ENCODE measurements around the gene XYLT1. TPM values are rescaled to one million over a fixed set of nuclear protein-coding genes. Genes with fewer than 3 reads are reported as not detected.

Gene XYLT1
- total RNA-seq, 3 donors from 2014 or later (not counting 1 experiment from before 2014, with no cell fraction given) = 40.9 to 55.5 (median 43.8) TPM

DNA sequence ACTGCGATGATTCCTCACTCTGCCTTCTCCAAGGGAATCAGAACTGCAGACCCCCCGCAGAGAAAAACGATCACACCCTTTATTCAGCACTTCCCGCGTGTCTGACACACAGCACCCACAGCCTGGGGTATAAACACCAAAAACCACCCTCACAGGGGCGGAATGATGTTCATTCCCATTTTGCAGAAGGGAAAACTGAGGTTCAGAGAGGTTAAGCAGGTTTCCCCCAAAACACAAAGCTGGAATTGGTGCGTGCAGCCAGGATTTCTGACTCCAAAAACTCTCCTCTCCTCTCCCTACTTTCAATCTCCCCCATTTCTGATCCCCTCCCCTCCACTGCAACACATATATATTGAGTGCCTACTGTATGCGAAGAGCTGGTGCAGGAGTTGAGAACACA lies 55.8 kb downstream of the XYLT1 start:
- no peaks in the 10 kb centered on the region for H3K9me3 ChIP-seq (ENCODE audit: control insufficient read depth, insufficient read depth, low read length)
- peaks cover 53 to 57% of the 10 kb centered on the region in 2 donors for H3K4me1 Mint-ChIP-seq
- H3K27me3 Mint-ChIP-seq (ENCODE audit: low read depth in 2 of 2) = no peaks in the 10 kb centered on the region
- DNase-seq (no peak), ATAC-seq (no peak)
- H3K27ac ChIP-seq (ENCODE audit: low read length) = peak overlapping the region; percentile 12
- no peaks in the 10 kb centered on the region for H3K27me3 ChIP-seq (ENCODE audit: control insufficient read depth, insufficient read depth, low read length)
- TF ChIP-seq, protein P1, sequence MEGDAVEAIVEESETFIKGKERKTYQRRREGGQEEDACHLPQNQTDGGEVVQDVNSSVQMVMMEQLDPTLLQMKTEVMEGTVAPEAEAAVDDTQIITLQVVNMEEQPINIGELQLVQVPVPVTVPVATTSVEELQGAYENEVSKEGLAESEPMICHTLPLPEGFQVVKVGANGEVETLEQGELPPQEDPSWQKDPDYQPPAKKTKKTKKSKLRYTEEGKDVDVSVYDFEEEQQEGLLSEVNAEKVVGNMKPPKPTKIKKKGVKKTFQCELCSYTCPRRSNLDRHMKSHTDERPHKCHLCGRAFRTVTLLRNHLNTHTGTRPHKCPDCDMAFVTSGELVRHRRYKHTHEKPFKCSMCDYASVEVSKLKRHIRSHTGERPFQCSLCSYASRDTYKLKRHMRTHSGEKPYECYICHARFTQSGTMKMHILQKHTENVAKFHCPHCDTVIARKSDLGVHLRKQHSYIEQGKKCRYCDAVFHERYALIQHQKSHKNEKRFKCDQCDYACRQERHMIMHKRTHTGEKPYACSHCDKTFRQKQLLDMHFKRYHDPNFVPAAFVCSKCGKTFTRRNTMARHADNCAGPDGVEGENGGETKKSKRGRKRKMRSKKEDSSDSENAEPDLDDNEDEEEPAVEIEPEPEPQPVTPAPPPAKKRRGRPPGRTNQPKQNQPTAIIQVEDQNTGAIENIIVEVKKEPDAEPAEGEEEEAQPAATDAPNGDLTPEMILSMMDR (IDR thresholded peaks at IDR 0.05) = no peak
- no peak overlapping the region for H3K4me3 ChIP-seq (ENCODE audit: low read length)
- H3K27ac Mint-ChIP-seq = peak overlapping the region; percentile 84 to 90
- H3K36me3 ChIP-seq (ENCODE audit: control insufficient read depth, insufficient read depth, low read length) = no peaks in the 10 kb centered on the region
- 62% methylated on average over 8 of the region's 8 CpGs for WGBS (ENCODE audit: insufficient coverage)
- peaks cover 45% of the 10 kb centered on the region for H3K4me1 ChIP-seq (ENCODE audit: control insufficient read depth, insufficient read depth, low read length)
- intact Hi-C loops (cut with micrococcal nuclease) = loop anchor here (5.0 to 10.0 kb wide), 5 partner anchors 37 to 200 kb away; no protein-coding TSS in a partner anchor
- H3K36me3 Mint-ChIP-seq = no peaks in the 10 kb centered on the region
- H3K9me3 Mint-ChIP-seq = no peaks in the 10 kb centered on the region
- peak overlapping the region; percentile 90 for H3K4me3 Mint-ChIP-seq

DNA sequence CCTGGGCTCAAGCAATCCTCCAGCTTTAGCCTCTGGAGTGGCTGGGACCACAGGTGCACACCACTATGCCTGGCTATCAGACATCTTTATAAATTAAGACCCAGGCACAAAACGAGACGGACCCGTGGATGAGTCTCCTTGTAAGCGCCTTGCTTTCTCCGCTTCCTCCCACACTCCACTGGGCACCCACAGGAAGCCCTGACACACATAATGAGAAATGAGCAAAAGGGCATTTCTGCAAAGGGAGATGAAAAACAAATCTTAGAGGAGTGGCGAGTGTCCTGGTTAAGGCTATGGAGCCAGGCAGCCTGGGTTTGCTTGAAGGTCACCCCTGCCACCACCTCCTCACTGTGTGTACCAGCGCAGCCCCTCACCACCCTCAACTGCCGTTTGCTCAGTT lies 56.3 kb downstream of the XYLT1 start:
- TF ChIP-seq, protein P1 (IDR thresholded peaks at IDR 0.05) = no peak
- Histone ChIP-seq H3K27me3 (ENCODE audit: control insufficient read depth, insufficient read depth, low read length) (no peaks in the 10 kb centered on the region), H3K4me3 (ENCODE audit: low read length) (no peak overlapping the region), H3K4me1 (ENCODE audit: control insufficient read depth, insufficient read depth, low read length) (peaks cover 45% of the 10 kb centered on the region), H3K27ac (ENCODE audit: low read length) (peak overlapping the region; percentile 12), H3K9me3 (ENCODE audit: control insufficient read depth, insufficient read depth, low read length) (no peaks in the 10 kb centered on the region), H3K36me3 (ENCODE audit: control insufficient read depth, insufficient read depth, low read length) (no peaks in the 10 kb centered on the region)
- ATAC-seq (peak in 2 of 3 donors; percentile 13 to 31), DNase-seq (no peak)
- Mint-ChIP-seq H3K27ac (peak overlapping the region; percentile 84 to 90), H3K9me3 (no peaks in the 10 kb centered on the region), H3K27me3 (ENCODE audit: low read depth in 2 of 2) (no peaks in the 10 kb centered on the region), H3K4me3 (peak overlapping the region; percentile 90), H3K4me1 (peaks cover 53 to 57% of the 10 kb centered on the region in 2 donors), H3K36me3 (no peaks in the 10 kb centered on the region)
- WGBS (ENCODE audit: insufficient coverage) = 20% methylated on average over 5 of the region's 8 CpGs
- intact Hi-C loops (cut with micrococcal nuclease) = loop anchor here (10.0 kb wide), 3 partner anchors 100 to 200 kb away; no protein-coding TSS in a partner anchor

DNA sequence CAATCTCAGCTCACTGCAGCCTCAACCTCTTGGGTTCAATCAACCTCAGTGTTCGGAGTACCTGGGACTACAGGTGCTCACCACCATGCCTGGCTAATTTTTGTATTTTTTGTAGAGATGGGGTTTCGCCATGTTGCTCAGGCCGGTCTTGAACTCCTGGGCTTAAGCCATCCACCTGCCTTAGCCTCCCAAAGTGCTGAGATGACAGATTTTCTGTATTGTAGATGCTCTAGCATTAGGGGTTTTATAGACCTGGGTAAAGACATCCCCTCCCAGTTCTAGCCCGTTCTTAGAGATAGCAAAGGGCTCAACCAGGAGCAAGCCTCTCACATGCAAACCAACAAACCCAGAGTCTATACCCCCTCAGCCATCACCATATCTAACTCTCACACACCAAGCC lies 57.3 kb downstream of the XYLT1 start:
- Mint-ChIP-seq H3K9me3 (no peaks in the 10 kb centered on the region), H3K4me1 (peaks cover 60 to 62% of the 10 kb centered on the region in 2 donors), H3K27me3 (ENCODE audit: low read depth in 2 of 2) (no peaks in the 10 kb centered on the region), H3K4me3 (no peak overlapping the region), H3K27ac (peak overlapping the region; percentile 84 to 90), H3K36me3 (no peaks in the 10 kb centered on the region)
- Histone ChIP-seq H3K36me3 (ENCODE audit: control insufficient read depth, insufficient read depth, low read length) (no peaks in the 10 kb centered on the region), H3K4me3 (ENCODE audit: low read length) (no peak overlapping the region), H3K4me1 (ENCODE audit: control insufficient read depth, insufficient read depth, low read length) (peaks cover 51% of the 10 kb centered on the region), H3K27me3 (ENCODE audit: control insufficient read depth, insufficient read depth, low read length) (no peaks in the 10 kb centered on the region), H3K27ac (ENCODE audit: low read length) (no peak overlapping the region), H3K9me3 (ENCODE audit: control insufficient read depth, insufficient read depth, low read length) (no peaks in the 10 kb centered on the region)
- DNase-seq (no peak), ATAC-seq (no peak)
- intact Hi-C loops (cut with micrococcal nuclease) = loop anchor here (10.0 kb wide), 3 partner anchors 101 to 199 kb away; no protein-coding TSS in a partner anchor
- WGBS (ENCODE audit: insufficient coverage) = 89% methylated on average over 3 of the region's 4 CpGs
- TF ChIP-seq, protein P1 (IDR thresholded peaks at IDR 0.05) = no peak

GRCh38 chr16:17412791-17413190 lies 58.0 kb downstream of the XYLT1 start:
- TF ChIP-seq, protein P1 (IDR thresholded peaks at IDR 0.05) = no peak
- H3K27ac Mint-ChIP-seq = no peak overlapping the region
- H3K9me3 Mint-ChIP-seq = no peaks in the 10 kb centered on the region
- H3K36me3 Mint-ChIP-seq = no peaks in the 10 kb centered on the region
- no peaks in the 10 kb centered on the region for H3K27me3 ChIP-seq (ENCODE audit: control insufficient read depth, insufficient read depth, low read length)
- H3K27ac ChIP-seq (ENCODE audit: low read length) = no peak overlapping the region
- peaks cover 59 to 60% of the 10 kb centered on the region in 2 donors for H3K4me1 Mint-ChIP-seq
- DNase-seq (no peak), ATAC-seq (no peak)
- intact Hi-C loops (cut with micrococcal nuclease) = loop anchor here (10.0 kb wide), 3 partner anchors 102 to 198 kb away; no protein-coding TSS in a partner anchor
- WGBS (ENCODE audit: insufficient coverage) = 94% methylated on average over 5 of the region's 5 CpGs
- H3K4me3 Mint-ChIP-seq = no peak overlapping the region
- peaks cover 51% of the 10 kb centered on the region for H3K4me1 ChIP-seq (ENCODE audit: control insufficient read depth, insufficient read depth, low read length)
- no peaks in the 10 kb centered on the region for H3K36me3 ChIP-seq (ENCODE audit: control insufficient read depth, insufficient read depth, low read length)
- no peak overlapping the region for H3K4me3 ChIP-seq (ENCODE audit: low read length)
- H3K27me3 Mint-ChIP-seq (ENCODE audit: low read depth in 2 of 2) = no peaks in the 10 kb centered on the region
- H3K9me3 ChIP-seq (ENCODE audit: control insufficient read depth, insufficient read depth, low read length) = no peaks in the 10 kb centered on the region

Measured in natural killer cell (primary cell).